GM23338 (cell line): ENCODE data around the gene FCHSD1. TPM values are rescaled to one million over a fixed set of nuclear protein-coding genes. Genes with fewer than 3 reads are reported as not detected.

Source experiments
- ATAC-seq: fragments of 200-7000 bp; cut with Tn5 transposase; 3 replicates; pipeline ENCODE4 v1.9.1; 2020
- DNase-seq: peaks from one replicate; pipeline ENCODE4 v3.0.0-alpha.2; 2015; ENCODE audit warnings: low spot score
- H2AFZ ChIP-seq: fragments of 200-600 bp; sonication (generic); 2 replicates; pipeline ENCODE4 v1.8.0; 2016; ENCODE audit warnings: antibody characterized with exemption, mild to moderate bottlenecking, moderate library complexity
- H3F3A ChIP-seq: fragments of 200-600 bp; sonication (generic); replicated peaks from 2 replicates; pipeline ENCODE4 v1.8.0; 2017; ENCODE audit warnings: antibody characterized with exemption, mixed run types, low read depth
- H3K27ac ChIP-seq: fragments of 200-600 bp; sonication (generic); 2 replicates; pipeline ENCODE4 v1.6.1; 2016; ENCODE audit warnings: low read depth
- H3K27me3 ChIP-seq: fragments of 200-600 bp; sonication (generic); 2 replicates; pipeline ENCODE4 v1.8.0; 2016; ENCODE audit warnings: mild to moderate bottlenecking, mixed run types, moderate library complexity; ENCODE audit not compliant: insufficient read depth
- H3K36me3 ChIP-seq: fragments of 200-600 bp; sonication (generic); 2 replicates; pipeline ENCODE4 v1.8.0; 2016; ENCODE audit warnings: mild to moderate bottlenecking; ENCODE audit not compliant: insufficient read depth
- H3K4me1 ChIP-seq: fragments of 200-600 bp; sonication (generic); 2 replicates; pipeline ENCODE4 v1.8.0; 2016; ENCODE audit warnings: mild to moderate bottlenecking, moderate library complexity; ENCODE audit not compliant: insufficient read depth
- H3K4me2 ChIP-seq: fragments of 200-600 bp; sonication (generic); 2 replicates; pipeline ENCODE4 v1.7.1; 2017; ENCODE audit warnings: mixed run types
- H3K4me3 ChIP-seq: fragments of 200-600 bp; sonication (generic); 2 replicates; pipeline ENCODE4 v1.6.1; 2016; ENCODE audit warnings: mixed run types
- H3K79me2 ChIP-seq: fragments of 200-600 bp; sonication (generic); replicated peaks from 2 replicates; pipeline ENCODE4 v1.8.0; 2017; ENCODE audit warnings: mild to moderate bottlenecking; ENCODE audit not compliant: insufficient read depth
- H3K9me2 ChIP-seq: fragments of 200-600 bp; sonication (generic); 2 replicates; pipeline ENCODE4 v1.8.0; 2017; ENCODE audit not compliant: insufficient read depth
- H4K20me1 ChIP-seq: fragments of 200-600 bp; sonication (generic); replicated peaks from 2 replicates; pipeline ENCODE4 v1.8.0; 2017; ENCODE audit warnings: mild to moderate bottlenecking; ENCODE audit not compliant: insufficient read depth
- H3K27ac Mint-ChIP-seq: 2 replicates; pipeline ENCODE4 v1.8.0; 2020; ENCODE audit warnings: inconsistent platforms, mild to moderate bottlenecking, moderate library complexity, mixed read lengths
- H3K27me3 Mint-ChIP-seq: 3 replicates; pipeline ENCODE4 v1.8.0; 2022; ENCODE audit warnings: low read depth, mild to moderate bottlenecking, moderate library complexity, mixed read lengths, inconsistent platforms; ENCODE audit not compliant: insufficient read depth, poor library complexity
- H3K36me3 Mint-ChIP-seq: 3 replicates; pipeline ENCODE4 v1.8.0; 2021; ENCODE audit warnings: low read depth, mild to moderate bottlenecking, inconsistent platforms, moderate library complexity, mixed read lengths
- H3K4me1 Mint-ChIP-seq: 3 replicates; pipeline ENCODE4 v1.8.0; 2020; ENCODE audit warnings: mild to moderate bottlenecking, inconsistent platforms, mixed read lengths
- H3K4me3 Mint-ChIP-seq: 3 replicates; pipeline ENCODE4 v1.8.0; 2021; ENCODE audit warnings: moderate library complexity, mild to moderate bottlenecking, inconsistent platforms, mixed read lengths
- H3K9me3 Mint-ChIP-seq: 3 replicates; pipeline ENCODE4 v1.8.0; 2020; ENCODE audit warnings: moderate library complexity, mild to moderate bottlenecking, inconsistent platforms, mixed read lengths
- CREB1 ChIP-seq: fragments of 250-450 bp; sonication (Bioruptor Pico); IDR thresholded peaks from 2 replicates; pipeline ENCODE4 v1.5.0; 2020; ENCODE audit warnings: low read depth, mild to moderate bottlenecking, moderate library complexity
- EZH2 ChIP-seq: fragments of 200-600 bp; sonication (generic); IDR thresholded peaks from one replicate; pipeline ENCODE4 v1.8.0; 2017; ENCODE audit warnings: antibody characterized with exemption, mild to moderate bottlenecking, low read depth; ENCODE audit not compliant: unreplicated experiment
- EZH2phosphoT487 ChIP-seq: fragments of 200-600 bp; sonication (generic); IDR thresholded peaks from one replicate; pipeline ENCODE4 v1.8.1; 2018; ENCODE audit warnings: antibody characterized with exemption; ENCODE audit not compliant: unreplicated experiment
- JUNB ChIP-seq: IDR thresholded peaks from one replicate; pipeline ENCODE4 v1.6.1; 2016; ENCODE audit warnings: antibody characterized with exemption; ENCODE audit not compliant: unreplicated experiment
- NANOG ChIP-seq: IDR thresholded peaks from 2 replicates; pipeline ENCODE4 v1.6.1; 2016; ENCODE audit warnings: antibody characterized with exemption, borderline replicate concordance
- POLR2AphosphoS5 ChIP-seq: IDR thresholded peaks from 2 replicates; pipeline ENCODE4 v1.6.1; 2016; ENCODE audit warnings: antibody characterized with exemption, low read depth
- STAT1 ChIP-seq: IDR thresholded peaks from one replicate; pipeline ENCODE4 v1.6.1; 2016; ENCODE audit warnings: antibody characterized with exemption; ENCODE audit not compliant: unreplicated experiment
- ZNF114 ChIP-seq: fragments of 250-450 bp; sonication (Bioruptor Pico); IDR thresholded peaks from 2 replicates; pipeline ENCODE4 v1.5.0; 2020; ENCODE audit warnings: mild to moderate bottlenecking, moderate library complexity
- ZNF331 ChIP-seq: fragments of 250-450 bp; sonication (Bioruptor Pico); IDR thresholded peaks from 2 replicates; pipeline ENCODE4 v1.5.0; 2020; ENCODE audit warnings: low read depth, mild to moderate bottlenecking, moderate library complexity
- polyA plus RNA-seq: library from polyadenylated mRNA; unstranded; fragments of >200 nt; fragmentation: Nextera tagmentation; extraction: Ambion mirVana; gene quantifications from 2 replicates; pipeline ENCODE4 v1.2.1, GENCODE V29; 2016
- total RNA-seq: library from RNA; depleted of rRNA; stranded (reverse); fragments of >200 nt; shearing (Covaris generic); gene quantifications from 2 replicates; pipeline ENCODE4 v1.2.3, GENCODE V29; 2014
- TF ChIP-seq, protein P1 (sequence below): fragments of 250-450 bp; sonication (Bioruptor Pico); IDR thresholded peaks from 2 replicates; pipeline ENCODE4 v1.5.0; 2020; ENCODE audit warnings: mild to moderate bottlenecking, moderate library complexity
- TF ChIP-seq, protein P2 (sequence below): IDR thresholded peaks from one replicate; pipeline ENCODE4 v1.6.1; 2018; ENCODE audit warnings: antibody characterized with exemption; ENCODE audit not compliant: unreplicated experiment
- TF ChIP-seq, protein P3 (sequence below), 2 experiments: fragments of 200-600 bp in 1 of 2; sonication (generic) in 1 of 2; conservative IDR thresholded peaks; 2 replicates each; pipeline versions ENCODE4 v1.5.1 to v1.6.1; 2016 to 2017; ENCODE audit warnings: antibody characterized with exemption in 2 of 2, low read depth in 2 of 2, mild to moderate bottlenecking in 2 of 2, moderate library complexity in 1 of 2
- TF ChIP-seq, protein P4 (sequence below): IDR thresholded peaks from 2 replicates; pipeline ENCODE4 v1.6.1; 2016; ENCODE audit warnings: antibody characterized with exemption

The FCHSD1 gene
- total and polyA plus RNA-seq, 2 experiments from 2014 or later: 24.7 to 46.6 TPM

DNA sequence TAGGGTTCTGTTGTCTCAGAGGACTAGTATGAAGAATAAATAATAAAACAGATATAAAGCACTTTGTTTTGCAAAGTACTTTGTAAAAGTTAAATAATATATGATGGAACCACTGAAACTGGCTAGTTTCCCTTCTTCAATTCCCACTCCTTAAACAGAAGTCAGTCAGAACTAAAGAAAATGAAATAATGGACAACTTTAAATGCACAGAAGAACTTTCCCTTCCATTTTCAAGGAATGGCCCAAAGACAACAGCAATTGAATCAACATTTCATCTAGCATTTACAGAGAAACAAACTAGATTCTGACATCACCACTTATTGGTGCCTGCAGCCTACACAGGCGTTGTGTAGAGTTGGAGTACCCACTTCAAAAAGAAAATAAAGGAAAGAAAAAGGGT lies 48.6 kb downstream of the FCHSD1 start:
- no peaks in the 10 kb centered on the region for H3K36me3 Mint-ChIP-seq
- Histone ChIP-seq H2AFZ (no peak overlapping the region), H3K4me3 (no peak overlapping the region), H3K9me2 (no peaks in the 10 kb centered on the region), H3K79me2 (peaks cover 98% of the 10 kb centered on the region), H4K20me1 (peaks cover 32% of the 10 kb centered on the region), H3F3A (no peaks in the 10 kb centered on the region), H3K4me1 (no peaks in the 10 kb centered on the region), H3K36me3 (no peaks in the 10 kb centered on the region), H3K27me3 (no peaks in the 10 kb centered on the region), H3K27ac (no peak overlapping the region), H3K4me2 (no peak overlapping the region)
- H3K9me3 Mint-ChIP-seq: no peaks in the 10 kb centered on the region
- TF ChIP-seq NANOG: no peak
- TF ChIP-seq, protein P1, sequence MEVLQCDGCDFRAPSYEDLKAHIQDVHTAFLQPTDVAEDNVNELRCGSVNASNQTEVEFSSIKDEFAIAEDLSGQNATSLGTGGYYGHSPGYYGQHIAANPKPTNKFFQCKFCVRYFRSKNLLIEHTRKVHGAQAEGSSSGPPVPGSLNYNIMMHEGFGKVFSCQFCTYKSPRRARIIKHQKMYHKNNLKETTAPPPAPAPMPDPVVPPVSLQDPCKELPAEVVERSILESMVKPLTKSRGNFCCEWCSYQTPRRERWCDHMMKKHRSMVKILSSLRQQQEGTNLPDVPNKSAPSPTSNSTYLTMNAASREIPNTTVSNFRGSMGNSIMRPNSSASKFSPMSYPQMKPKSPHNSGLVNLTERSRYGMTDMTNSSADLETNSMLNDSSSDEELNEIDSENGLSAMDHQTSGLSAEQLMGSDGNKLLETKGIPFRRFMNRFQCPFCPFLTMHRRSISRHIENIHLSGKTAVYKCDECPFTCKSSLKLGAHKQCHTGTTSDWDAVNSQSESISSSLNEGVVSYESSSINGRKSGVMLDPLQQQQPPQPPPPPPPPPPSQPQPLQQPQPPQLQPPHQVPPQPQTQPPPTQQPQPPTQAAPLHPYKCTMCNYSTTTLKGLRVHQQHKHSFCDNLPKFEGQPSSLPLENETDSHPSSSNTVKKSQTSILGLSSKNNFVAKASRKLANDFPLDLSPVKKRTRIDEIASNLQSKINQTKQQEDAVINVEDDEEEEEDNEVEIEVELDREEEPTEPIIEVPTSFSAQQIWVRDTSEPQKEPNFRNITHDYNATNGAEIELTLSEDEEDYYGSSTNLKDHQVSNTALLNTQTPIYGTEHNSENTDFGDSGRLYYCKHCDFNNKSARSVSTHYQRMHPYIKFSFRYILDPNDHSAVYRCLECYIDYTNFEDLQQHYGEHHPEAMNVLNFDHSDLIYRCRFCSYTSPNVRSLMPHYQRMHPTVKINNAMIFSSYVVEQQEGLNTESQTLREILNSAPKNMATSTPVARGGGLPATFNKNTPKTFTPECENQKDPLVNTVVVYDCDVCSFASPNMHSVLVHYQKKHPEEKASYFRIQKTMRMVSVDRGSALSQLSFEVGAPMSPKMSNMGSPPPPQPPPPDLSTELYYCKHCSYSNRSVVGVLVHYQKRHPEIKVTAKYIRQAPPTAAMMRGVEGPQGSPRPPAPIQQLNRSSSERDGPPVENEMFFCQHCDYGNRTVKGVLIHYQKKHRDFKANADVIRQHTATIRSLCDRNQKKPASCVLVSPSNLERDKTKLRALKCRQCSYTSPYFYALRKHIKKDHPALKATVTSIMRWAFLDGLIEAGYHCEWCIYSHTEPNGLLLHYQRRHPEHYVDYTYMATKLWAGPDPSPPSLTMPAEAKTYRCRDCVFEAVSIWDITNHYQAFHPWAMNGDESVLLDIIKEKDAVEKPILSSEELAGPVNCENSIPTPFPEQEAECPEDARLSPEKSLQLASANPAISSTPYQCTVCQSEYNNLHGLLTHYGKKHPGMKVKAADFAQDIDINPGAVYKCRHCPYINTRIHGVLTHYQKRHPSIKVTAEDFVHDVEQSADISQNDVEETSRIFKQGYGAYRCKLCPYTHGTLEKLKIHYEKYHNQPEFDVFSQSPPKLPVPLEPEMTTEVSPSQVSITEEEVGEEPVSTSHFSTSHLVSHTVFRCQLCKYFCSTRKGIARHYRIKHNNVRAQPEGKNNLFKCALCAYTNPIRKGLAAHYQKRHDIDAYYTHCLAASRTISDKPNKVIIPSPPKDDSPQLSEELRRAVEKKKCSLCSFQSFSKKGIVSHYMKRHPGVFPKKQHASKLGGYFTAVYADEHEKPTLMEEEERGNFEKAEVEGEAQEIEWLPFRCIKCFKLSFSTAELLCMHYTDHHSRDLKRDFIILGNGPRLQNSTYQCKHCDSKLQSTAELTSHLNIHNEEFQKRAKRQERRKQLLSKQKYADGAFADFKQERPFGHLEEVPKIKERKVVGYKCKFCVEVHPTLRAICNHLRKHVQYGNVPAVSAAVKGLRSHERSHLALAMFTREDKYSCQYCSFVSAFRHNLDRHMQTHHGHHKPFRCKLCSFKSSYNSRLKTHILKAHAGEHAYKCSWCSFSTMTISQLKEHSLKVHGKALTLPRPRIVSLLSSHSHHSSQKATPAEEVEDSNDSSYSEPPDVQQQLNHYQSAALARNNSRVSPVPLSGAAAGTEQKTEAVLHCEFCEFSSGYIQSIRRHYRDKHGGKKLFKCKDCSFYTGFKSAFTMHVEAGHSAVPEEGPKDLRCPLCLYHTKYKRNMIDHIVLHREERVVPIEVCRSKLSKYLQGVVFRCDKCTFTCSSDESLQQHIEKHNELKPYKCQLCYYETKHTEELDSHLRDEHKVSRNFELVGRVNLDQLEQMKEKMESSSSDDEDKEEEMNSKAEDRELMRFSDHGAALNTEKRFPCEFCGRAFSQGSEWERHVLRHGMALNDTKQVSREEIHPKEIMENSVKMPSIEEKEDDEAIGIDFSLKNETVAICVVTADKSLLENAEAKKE (CRISPR knock-in tag): no peak
- no peak for TF ChIP-seq JUNB
- no peak for TF ChIP-seq ZNF331
- TF ChIP-seq, protein P2, sequence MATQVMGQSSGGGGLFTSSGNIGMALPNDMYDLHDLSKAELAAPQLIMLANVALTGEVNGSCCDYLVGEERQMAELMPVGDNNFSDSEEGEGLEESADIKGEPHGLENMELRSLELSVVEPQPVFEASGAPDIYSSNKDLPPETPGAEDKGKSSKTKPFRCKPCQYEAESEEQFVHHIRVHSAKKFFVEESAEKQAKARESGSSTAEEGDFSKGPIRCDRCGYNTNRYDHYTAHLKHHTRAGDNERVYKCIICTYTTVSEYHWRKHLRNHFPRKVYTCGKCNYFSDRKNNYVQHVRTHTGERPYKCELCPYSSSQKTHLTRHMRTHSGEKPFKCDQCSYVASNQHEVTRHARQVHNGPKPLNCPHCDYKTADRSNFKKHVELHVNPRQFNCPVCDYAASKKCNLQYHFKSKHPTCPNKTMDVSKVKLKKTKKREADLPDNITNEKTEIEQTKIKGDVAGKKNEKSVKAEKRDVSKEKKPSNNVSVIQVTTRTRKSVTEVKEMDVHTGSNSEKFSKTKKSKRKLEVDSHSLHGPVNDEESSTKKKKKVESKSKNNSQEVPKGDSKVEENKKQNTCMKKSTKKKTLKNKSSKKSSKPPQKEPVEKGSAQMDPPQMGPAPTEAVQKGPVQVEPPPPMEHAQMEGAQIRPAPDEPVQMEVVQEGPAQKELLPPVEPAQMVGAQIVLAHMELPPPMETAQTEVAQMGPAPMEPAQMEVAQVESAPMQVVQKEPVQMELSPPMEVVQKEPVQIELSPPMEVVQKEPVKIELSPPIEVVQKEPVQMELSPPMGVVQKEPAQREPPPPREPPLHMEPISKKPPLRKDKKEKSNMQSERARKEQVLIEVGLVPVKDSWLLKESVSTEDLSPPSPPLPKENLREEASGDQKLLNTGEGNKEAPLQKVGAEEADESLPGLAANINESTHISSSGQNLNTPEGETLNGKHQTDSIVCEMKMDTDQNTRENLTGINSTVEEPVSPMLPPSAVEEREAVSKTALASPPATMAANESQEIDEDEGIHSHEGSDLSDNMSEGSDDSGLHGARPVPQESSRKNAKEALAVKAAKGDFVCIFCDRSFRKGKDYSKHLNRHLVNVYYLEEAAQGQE: no peak
- TF ChIP-seq, protein P3, sequence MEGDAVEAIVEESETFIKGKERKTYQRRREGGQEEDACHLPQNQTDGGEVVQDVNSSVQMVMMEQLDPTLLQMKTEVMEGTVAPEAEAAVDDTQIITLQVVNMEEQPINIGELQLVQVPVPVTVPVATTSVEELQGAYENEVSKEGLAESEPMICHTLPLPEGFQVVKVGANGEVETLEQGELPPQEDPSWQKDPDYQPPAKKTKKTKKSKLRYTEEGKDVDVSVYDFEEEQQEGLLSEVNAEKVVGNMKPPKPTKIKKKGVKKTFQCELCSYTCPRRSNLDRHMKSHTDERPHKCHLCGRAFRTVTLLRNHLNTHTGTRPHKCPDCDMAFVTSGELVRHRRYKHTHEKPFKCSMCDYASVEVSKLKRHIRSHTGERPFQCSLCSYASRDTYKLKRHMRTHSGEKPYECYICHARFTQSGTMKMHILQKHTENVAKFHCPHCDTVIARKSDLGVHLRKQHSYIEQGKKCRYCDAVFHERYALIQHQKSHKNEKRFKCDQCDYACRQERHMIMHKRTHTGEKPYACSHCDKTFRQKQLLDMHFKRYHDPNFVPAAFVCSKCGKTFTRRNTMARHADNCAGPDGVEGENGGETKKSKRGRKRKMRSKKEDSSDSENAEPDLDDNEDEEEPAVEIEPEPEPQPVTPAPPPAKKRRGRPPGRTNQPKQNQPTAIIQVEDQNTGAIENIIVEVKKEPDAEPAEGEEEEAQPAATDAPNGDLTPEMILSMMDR (conservative IDR thresholded peaks at IDR 0.05; ENCODE audit: low read depth in 2 of 2): no peak
- TF ChIP-seq POLR2AphosphoS5: no peak
- TF ChIP-seq ZNF114 (CRISPR knock-in tag): no peak
- TF ChIP-seq EZH2phosphoT487: no peak
- TF ChIP-seq STAT1: no peak
- no peak for TF ChIP-seq EZH2
- TF ChIP-seq CREB1 (CRISPR knock-in tag): no peak
- TF ChIP-seq, protein P4, sequence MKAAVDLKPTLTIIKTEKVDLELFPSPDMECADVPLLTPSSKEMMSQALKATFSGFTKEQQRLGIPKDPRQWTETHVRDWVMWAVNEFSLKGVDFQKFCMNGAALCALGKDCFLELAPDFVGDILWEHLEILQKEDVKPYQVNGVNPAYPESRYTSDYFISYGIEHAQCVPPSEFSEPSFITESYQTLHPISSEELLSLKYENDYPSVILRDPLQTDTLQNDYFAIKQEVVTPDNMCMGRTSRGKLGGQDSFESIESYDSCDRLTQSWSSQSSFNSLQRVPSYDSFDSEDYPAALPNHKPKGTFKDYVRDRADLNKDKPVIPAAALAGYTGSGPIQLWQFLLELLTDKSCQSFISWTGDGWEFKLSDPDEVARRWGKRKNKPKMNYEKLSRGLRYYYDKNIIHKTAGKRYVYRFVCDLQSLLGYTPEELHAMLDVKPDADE: no peak
- H3K27ac Mint-ChIP-seq: no peak overlapping the region
- ATAC-seq (no peak), DNase-seq (no peak)
- peaks cover 2% of the 10 kb centered on the region for H3K27me3 Mint-ChIP-seq
- no peak overlapping the region for H3K4me3 Mint-ChIP-seq
- H3K4me1 Mint-ChIP-seq: peaks cover 9% of the 10 kb centered on the region
